ENCODE measurements around the gene AGAP3.

The AGAP3 gene

DNA sequence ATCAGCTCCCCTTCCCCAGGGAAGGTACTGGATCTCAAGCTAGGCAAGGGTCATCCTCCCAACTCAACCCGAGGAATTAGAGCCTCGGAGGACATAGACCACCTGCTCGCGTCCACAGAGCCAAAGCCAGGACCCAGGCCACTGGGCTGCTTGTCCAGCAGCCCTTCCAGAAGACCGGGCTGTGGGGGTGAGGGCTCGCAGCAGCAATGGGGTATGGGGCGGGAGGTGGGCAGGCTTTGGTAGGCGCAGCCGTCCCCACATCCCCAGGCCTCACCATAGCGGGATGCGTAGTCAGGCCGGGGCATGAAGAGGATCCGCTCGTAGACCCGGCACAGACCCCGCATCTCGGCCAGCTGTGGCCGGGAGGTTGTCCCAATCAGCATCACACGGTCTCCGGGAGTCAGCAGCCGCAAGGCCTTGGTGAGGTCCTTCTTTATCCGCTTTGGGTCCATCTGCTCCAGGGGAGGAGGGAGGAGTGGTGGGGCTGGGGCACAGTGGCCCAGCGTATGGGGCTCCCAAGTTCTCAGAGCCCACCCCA is 105.8 kb downstream of the AGAP3 start:
- FAIRE-seq, result no peak

DNA sequence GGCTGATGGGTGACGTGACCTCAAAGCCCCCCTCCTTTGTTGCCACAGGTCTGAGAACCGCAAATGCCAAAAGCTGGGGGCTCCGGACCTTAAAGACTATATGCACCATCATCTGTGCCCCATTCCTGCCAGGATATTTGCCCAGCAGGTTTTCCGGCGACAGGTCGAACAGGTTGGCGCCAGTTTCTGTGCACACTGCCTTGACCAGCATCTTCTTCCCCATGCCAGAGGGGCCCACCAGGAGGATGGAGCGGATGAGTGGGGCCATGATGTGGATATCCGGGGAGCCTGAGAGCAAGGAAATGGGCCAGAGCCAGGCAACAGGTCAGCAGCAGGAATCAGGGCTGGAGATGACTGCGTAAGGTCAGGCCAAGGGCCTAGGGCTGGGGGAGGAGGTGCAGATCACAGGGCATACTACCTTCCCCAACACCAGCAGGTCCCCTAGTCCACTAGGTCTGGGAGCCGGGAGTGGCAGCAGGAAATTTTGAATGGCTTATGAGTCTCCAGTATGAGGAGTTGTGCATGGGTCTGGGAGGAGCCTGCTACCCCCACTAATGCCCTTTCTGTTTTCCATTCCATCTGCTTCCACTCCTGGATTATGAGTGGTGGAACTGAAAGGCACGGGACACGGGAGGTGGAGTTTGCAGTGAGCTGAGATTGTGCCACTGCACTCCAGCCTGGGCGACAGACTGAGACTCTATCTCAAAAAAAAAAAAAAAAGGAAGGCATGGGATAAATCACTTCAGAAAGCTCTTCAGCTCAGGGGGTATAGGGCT is 107.1 kb downstream of the AGAP3 start:
- no peak for FAIRE-seq
